CD4-positive, alpha-beta T cell treated with Interleukin-6 for 4 hours (primary cell): ENCODE data around the gene EMID1.
A peak's percentile ranks its signal among the peaks of the same experiment; 100 is the strongest.

ENCODE experiments used
- DNase-seq: peaks from one replicate; pipeline ENCODE4 v3.0.0-alpha.2; 2020; ENCODE audit warnings: mixed read lengths

EMID1 gene

GRCh38 chr22:29205594-29206371 is at the start of gene EMID1:
Gene EMID1 (plus strand): TSS chr22:29205896. CDS start chr22:29206039, 143 bp downstream.
- DNase-seq = peak; percentile 14

DNA sequence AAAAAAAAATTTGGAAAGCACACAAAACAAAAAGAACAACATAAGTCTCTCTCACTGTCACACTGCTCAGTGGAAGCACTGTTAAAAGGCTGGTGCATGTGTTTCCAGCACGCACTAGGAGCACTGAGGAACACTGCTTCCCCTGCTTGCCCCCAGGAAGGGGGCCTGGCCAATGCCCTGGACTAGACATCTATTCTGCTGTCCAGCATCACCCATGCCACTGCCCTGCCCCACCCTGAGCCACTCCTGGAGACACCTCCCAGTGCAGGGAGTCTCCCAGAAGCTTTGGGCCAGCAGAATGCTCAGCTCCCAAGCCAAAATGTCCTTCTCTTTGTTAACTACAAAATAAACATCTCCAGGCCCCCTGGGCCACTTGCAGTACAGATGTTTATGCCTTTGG is 49.7 kb upstream of the EMID1 start:
- no peak for DNase-seq

GRCh38 chr22:29156507-29156906 is 49.2 kb upstream of the EMID1 start:
- DNase-seq = no peak

GRCh38 chr22:29157759-29158535 is 47.7 kb upstream of the EMID1 start:
- no peak for DNase-seq

DNA sequence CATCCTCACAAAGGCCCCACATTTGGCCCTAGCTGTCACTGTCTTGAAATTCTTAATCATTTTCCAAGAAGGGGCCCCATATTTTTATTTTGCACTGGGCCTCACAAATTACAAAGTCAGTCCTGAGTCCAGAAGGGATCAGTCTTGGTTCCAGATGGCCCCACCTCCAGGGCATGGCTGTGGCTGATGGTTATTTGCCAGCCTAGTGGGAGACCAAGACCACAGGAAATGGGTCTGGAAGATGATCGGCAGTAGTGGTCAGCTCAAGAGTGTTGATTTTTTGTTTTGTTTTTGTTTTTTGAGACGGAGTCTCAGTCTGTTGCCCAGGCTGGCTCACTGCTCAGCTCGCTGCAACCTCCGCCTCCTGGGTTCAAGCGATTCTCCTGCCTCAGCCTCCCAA is 47.1 kb upstream of the EMID1 start:
- DNase-seq = no peak

- no peak for DNase-seq
These were observed 41.9 kb upstream of the EMID1 start for GRCh38 chr22:29163808-29164207.

DNA sequence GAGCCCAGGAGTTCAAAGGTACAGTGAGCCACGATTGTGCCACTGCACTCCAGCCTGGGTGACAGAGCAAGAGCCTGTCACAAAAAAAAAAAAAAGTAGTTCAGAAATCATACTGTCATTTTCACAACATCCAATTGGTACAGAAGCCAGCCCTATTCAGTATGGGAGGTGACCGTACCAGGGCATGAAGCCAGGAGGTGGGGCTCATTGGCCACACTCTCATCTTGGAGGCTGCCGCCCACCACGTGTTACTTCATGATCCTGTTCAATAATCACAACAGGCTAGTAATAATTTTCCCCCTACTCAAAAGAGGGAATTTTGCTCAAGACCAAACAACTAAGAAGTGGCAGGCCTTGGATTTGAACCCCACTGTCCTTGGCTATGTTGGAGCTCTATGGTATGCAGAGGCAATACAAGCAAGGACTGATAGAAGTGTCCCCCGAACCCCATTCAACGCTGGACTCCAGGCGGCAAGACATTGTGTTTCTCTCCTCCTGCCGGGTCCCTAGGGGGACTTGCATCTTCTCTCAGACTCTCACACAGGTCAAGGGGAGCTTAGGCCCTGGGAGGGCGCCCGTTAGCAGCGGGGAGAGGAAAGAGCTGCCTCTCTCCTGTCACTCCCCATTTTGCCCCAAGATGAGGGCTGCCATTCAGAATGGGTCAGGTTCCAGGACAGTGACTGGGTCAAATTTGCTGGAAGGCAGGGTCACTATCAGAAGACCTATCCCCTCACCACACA is 40.2 kb upstream of the EMID1 start:
- DNase-seq = no peak

DNA sequence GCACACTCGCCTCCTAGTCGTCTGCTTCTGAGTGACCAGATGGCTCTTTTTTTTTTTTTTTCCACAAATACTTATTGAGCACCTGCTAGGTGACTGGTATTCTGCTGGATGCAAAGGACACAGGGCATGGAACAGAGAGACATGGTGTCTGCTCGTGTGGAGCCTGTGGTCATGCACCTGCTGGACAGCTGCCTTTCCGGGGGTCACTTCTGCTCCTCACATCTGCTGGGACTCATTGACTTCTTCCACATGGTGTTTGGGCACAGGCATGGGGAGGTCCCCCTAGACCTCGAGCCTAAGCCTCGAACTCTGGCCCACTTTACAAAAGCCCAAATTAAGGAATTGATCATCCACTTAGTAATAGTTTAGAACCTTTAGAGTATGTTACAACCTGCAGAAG is 39.5 kb upstream of the EMID1 start:
- no peak for DNase-seq

DNA sequence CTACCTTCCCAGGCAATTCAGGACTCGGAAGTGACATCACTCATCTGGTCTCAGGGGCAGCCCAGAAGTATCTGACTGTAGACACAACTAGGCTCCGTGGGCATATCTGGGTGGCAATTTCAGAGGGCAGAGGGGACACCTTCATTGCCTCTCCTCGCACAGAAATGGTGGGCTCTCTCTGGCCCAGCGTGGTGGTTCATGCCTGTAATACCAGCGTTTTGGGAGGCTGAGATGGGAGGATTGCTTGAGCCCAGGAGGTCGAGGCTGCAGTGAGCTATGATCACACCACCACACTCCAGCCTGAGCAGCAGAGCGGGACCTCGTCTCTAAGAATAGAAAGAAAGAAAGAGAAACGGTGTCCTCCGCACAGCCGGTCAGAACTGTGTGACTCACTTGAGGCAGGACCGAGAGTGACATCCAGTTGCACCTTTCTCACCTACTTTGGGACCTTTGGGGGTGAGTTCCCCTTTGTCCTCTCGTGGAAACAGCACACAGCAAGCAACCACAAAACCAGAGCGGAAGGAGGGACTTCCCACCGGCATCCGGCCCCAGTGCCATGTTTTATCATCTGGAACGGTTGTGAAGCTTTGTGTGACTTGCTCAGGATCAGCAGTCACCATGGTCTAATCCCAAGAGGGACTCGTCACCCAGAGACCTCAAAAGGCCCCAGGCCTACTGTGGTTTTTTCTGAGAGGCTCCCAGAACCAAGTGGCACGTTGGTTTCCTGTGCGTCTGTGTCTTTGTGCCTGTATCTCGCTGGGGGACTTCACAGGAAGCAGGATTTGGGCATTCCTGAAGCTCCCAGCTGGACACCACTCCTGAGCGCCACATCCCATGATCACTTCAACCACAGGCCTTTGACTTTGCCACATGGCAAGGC is 38.4 kb upstream of the EMID1 start:
- DNase-seq = peak; percentile 5

DNA sequence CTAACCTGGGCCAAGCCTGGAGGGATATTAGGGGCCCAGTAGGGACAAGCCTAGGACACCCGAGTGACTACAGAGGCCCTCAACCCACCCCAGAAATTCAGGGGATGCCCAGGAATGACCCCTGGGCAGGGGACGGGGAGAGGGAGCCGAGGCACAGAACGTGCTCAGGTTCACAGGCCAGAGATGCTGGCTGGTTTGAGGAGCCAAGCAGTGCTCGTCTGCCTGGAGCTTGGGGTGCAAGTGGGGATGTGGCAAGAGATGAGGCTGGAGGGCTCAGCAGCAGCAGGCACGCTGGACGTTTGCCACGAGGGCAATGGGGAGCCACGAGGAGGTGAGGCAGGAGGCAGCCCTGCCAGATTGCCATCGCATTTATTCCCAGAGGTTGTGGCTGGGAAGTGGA is 34.0 kb upstream of the EMID1 start:
- no peak for DNase-seq

DNA sequence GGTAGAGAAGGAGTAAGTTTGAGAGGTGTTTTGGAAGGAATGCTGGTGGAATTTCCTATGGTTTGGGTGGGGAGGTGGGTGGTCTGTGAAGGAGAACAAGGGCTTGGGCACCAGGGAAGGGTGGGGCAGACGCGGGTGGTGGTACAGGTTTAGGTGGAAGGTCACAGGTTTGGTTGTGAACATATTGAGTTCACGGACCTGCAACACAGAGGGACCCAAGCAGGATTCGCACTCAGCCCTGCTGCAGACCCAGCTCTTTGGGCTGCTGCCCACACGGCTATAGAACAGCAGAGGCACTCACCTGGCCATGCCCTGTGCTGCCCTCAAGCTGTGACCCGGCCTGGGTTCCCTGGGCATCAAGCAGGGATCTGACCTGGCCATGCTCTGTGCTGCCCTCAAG is 33.5 kb upstream of the EMID1 start:
- DNase-seq = no peak

GRCh38 chr22:29175312-29175835 is 30.3 kb upstream of the EMID1 start:
- DNase-seq = no peak

DNA sequence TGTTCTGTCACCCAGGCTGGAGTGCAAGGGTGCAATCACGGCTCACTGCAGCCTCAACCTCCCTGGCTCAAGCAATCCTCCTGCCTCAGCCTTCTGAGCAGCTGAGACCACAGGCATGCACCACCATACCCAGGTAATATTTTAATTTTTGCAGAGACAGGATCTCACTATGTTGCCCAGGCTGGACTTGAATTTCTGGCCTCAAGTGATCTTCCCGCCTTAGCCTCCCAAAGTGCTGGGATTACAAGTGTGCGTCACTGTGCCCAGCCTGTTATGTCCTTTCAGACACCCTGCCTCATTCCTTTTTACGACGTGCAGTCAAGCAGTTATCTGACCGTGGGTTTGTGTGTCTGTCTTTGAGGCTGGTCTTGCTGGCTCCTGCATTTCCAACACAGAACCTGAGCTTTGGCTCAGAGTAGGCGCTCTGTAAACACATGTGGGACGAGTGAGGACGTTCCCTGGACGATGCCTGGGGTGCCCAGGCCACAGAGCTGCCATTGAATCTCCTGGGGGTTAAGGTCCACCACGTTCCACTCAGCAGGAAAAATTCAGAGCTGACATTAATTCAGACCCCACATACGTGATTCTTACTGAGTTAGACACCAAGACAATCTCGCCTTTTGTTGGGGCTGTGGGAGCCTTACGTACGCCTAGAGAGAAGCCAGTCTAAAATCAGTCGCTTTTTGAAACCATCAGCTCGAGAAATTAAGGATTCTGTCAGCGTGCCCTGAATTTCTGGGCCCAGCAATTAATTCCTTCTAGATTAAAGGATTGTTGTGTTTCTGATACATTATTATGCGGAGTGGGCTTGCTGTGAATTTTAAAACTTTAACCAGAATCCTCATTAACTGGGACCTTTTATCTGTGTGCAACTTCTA is 21.5 kb upstream of the EMID1 start:
- no peak for DNase-seq

DNA sequence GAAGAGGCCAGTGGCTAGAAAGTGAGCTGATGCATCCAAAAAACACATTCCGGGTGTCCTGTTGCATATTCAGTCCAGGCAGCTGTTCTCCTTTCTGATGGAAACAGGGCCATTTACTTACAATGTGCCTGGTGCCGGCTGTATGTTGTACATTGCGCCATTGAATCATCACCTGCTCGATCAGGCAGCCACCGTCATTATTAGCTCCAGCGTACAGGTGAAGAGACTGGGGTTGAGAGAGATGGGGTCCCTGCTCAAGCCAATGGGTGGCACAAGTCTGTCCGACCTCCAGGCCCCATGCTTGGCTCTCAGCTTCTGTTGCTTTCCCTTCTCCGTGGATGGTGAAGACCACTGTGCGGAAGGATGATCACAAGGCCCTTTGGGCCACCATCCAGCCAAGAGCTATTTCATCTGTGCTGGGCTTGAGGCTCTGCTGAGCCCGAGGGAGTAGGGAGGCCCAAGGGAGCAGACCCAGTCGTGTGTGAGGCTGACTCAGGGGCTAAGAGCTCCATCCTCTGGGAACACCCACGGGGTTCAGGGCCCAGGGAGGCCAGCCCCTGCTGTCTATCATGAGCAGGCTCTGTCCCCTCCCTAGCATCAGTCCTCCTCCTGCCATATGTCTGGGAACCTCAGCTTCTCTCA is 20.7 kb upstream of the EMID1 start:
- no peak for DNase-seq

- no peak for DNase-seq
These were observed 19.4 kb upstream of the EMID1 start for GRCh38 chr22:29186302-29186701.

DNA sequence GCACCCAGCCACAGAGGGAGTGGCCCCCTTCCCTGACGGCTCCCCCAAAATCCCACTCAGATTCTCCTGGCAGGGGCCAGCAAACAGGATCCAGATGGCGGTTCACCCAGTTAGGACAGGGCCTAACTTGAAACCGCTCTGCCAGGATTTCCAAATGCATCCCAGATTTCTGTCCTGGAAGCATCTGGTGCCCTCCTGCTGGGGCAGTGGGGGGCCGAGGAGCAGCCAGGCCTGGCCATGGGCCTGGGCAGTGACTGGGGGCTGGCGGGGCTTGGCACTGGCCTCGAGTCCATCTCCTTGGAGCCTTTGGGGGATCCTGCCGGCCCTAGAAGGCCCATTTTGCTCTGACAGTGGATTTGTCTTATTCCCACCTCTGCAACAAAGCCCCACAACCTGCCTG is 17.9 kb upstream of the EMID1 start:
- DNase-seq = no peak

- DNase-seq = no peak
These were observed 15.6 kb upstream of the EMID1 start for GRCh38 chr22:29190051-29190450.

- no peak for DNase-seq
These were observed 14.8 kb upstream of the EMID1 start for GRCh38 chr22:29190918-29191317.

- no peak for DNase-seq
These were observed 12.7 kb upstream of the EMID1 start for GRCh38 chr22:29193021-29193420.

DNA sequence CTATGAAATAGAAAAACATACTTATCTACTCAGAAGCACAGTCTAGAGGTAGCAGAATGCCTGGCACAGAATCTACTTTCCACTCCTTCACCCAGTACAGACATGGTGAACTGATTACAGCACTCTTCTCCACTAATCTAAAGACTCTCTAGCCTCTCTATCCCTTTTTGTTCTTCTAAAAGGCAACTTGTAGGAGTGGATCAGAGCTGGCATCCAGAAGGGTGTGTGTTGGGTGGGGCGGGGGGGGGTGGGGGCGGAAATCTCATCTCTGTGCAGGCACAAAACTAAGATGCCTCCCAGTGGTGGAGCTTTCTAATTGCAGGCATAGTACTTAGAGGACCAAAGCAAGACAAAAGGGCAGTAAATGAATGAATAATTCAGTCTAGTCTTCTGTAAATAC is 11.5 kb upstream of the EMID1 start:
- no peak for DNase-seq
